SW480 (cell line): ENCODE measurements around the gene RIF1.

Experiments used
- DNase-seq: peaks from one replicate; pipeline ENCODE4 v3.0.0-alpha.2; 2016; ENCODE audit warnings: low spot score

The RIF1 gene

DNA sequence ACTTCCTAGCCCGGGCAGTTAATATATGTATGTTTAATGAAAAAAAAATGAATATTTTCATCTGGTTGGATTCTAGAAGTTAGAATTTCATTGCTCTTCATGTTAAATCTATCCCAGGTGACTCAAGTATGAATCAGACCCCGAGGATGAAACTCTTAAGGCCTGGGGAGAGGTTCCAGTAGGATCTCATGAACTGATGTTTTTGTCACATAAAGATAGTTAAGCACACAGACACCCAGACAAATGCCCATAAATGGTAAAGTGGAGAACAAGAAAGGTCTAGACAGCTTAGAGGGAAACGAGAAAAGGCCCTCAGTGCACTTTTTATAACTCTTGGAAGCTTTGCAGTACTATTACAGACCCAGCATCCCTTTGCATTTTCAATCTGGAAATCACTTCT, 114.1 kb downstream of the RIF1 start:
- DNase-seq, result no peak

DNA sequence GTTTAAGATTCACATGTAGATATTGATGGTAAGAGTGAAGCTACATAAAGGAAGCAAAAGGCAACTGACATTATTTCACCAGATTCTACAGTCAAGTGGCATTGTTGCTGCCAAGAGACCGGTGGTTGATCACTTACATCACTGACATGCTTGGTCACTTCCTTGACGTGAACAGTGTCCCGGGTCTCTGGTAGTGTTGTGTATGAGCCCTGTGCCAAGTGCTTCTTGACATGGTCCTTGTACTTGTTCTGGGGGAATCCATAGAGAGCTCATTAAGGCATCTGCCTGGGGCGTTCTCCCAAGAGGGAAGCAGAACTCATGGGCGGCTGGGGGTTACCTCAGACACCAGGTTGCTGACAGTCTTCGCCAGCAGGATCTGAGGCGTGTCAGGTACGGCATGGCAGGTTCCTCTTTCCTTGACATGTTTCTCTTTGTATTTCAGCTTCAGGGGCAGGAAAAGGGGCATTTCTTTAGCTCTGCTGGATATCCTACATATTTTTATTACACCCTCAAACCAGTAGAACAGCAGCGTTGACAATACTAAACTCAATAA, 116.2 kb downstream of the RIF1 start:
- no peak for DNase-seq

DNA sequence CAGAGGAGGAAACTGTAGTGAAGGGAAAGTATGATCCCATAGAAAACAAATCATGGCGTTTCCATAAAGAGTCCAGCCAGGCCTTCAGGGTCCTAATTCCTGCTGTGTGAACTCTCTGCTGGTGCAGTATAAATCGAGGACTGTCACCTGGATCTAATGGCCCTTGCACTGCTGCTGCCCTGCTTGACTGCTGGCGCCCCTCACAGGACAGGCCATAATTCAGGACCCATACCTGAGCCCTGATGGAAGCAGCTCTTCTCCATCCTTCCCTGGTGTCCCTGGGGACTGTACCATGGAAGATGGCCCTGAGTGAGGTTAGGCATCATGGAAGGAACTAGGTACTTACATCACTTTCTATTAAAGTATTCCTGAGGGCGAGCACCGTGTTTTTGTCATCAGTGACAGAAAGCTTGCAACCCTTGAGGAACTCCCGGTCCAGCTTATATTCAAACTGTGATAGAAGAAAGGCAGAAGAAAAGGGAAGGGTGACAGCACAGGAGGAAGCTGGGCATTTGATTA, 116.9 kb downstream of the RIF1 start:
- DNase-seq, result no peak
